ENCODE results near the gene COPS4.

The COPS4 gene

GRCh38 chr4:83114576-83114975 lies 79.6 kb downstream of the COPS4 start, which contains the start of gene PLAC8:
TSS of gene PLAC8 (minus strand) at chr4:83114729. CDS start at chr4:83107921, 6,808 bp downstream.
- in situ Hi-C loops (cut with MboI; ENCODE audit: low sequenced_read_pairs), result no loop called here

- in situ Hi-C loops (cut with MboI; ENCODE audit: low sequenced_read_pairs), result no loop called here
Measured at GRCh38 chr4:83115000-83115399, 80.0 kb downstream of the COPS4 start.

- in situ Hi-C loops (cut with MboI; ENCODE audit: low sequenced_read_pairs), result no loop called here
Measured at GRCh38 chr4:83115656-83116285, 80.8 kb downstream of the COPS4 start.

GRCh38 chr4:83118869-83119268 lies 83.9 kb downstream of the COPS4 start:
- in situ Hi-C loops (cut with MboI; ENCODE audit: low sequenced_read_pairs), result no loop called here

GRCh38 chr4:83121246-83121645 lies 86.3 kb downstream of the COPS4 start:
- in situ Hi-C loops (cut with MboI; ENCODE audit: low sequenced_read_pairs), result no loop called here

GRCh38 chr4:83124111-83124780 lies 89.3 kb downstream of the COPS4 start:
- in situ Hi-C loops (cut with MboI; ENCODE audit: low sequenced_read_pairs), result no loop called here

Data from HL-60/S4 (cell line).